Progenitor cell of endocrine pancreas (in vitro differentiated cells): ENCODE measurements around the gene GFI1B. TPM values are rescaled to one million over a fixed set of nuclear protein-coding genes. Genes with fewer than 3 reads are reported as not detected.
A peak's percentile ranks its signal among the peaks of the same experiment; 100 is the strongest.

Experiments
- DNase-seq: peaks from one replicate; pipeline ENCODE4 v3.0.0; 2021; ENCODE audit warnings: low spot score; ENCODE audit not compliant: unreplicated experiment
- H3K27ac Mint-ChIP-seq: 2 replicates; pipeline ENCODE4 v1.8.0; 2021; ENCODE audit warnings: mild to moderate bottlenecking, moderate library complexity, mixed read lengths
- H3K27me3 Mint-ChIP-seq: 2 replicates; pipeline ENCODE4 v1.8.0; 2021; ENCODE audit warnings: mixed read lengths
- H3K36me3 Mint-ChIP-seq: 2 replicates; pipeline ENCODE4 v1.8.0; 2022; ENCODE audit warnings: mixed read lengths; ENCODE audit not compliant: insufficient read depth
- H3K4me1 Mint-ChIP-seq: 2 replicates; pipeline ENCODE4 v1.8.0; 2021; ENCODE audit warnings: low read depth, mixed read lengths
- H3K4me3 Mint-ChIP-seq: 2 replicates; pipeline ENCODE4 v1.8.0; 2021; ENCODE audit warnings: low read depth, mild to moderate bottlenecking, moderate library complexity, mixed read lengths
- H3K9me3 Mint-ChIP-seq: 2 replicates; pipeline ENCODE4 v1.8.0; 2021; ENCODE audit warnings: low read depth, mixed read lengths
- total RNA-seq: library from RNA; stranded (reverse); gene quantifications from 2 replicates; pipeline ENCODE4 v1.2.1, GENCODE V29; 2021
- TF ChIP-seq, protein P1 (sequence below): fragments of 200-600 bp; sonication (generic); IDR thresholded peaks from one replicate; pipeline ENCODE4 v1.5.0; 2021; ENCODE audit warnings: antibody characterized with exemption, mild to moderate bottlenecking; ENCODE audit not compliant: unreplicated experiment

The GFI1B gene
- total RNA-seq, 1 donor from 2014 or later: 0.12 TPM

DNA sequence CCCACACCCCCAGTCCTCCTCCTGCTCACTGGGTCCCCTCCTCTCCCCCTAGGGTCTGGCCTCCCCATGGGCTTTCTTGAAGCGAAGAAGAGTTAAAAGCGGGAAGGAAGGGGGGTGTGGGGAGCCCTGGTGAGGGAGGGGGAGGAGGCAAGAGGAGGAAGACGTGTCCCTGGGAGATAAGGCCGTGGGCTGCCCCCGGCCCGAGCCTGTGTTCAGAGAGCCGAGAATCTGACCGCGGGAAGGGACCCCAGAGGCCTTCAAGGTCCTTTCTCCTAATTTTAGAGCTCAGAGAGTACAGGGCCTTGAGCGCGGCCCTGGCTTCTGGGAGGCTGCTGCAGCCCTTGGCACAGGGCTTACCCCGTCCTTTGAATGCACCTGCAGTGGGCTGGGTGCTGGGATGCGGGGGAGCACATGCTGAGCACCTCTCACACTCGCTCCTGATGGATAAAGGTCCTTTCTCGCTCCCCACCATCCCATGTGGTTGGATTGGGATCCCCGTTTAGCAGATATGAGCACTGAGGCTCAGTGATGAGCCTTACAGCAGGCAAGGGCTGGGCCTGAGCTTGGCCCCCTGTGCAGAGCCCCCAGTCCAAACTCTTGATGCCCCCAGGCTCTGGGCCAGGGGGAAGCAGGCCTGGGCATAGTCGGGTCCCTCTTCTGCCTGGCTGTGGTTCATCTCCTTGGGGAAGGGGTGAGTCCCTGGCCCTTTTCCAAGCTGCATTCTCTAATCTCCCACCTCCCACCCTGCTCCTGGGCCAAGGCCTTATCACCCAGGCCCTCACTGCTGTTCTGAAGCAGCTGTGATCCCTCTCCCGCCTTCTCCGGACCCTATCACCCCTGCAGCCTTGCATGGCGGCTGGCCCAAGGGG is 5.9 kb downstream of the GFI1B start:
- TF ChIP-seq, protein P1, sequence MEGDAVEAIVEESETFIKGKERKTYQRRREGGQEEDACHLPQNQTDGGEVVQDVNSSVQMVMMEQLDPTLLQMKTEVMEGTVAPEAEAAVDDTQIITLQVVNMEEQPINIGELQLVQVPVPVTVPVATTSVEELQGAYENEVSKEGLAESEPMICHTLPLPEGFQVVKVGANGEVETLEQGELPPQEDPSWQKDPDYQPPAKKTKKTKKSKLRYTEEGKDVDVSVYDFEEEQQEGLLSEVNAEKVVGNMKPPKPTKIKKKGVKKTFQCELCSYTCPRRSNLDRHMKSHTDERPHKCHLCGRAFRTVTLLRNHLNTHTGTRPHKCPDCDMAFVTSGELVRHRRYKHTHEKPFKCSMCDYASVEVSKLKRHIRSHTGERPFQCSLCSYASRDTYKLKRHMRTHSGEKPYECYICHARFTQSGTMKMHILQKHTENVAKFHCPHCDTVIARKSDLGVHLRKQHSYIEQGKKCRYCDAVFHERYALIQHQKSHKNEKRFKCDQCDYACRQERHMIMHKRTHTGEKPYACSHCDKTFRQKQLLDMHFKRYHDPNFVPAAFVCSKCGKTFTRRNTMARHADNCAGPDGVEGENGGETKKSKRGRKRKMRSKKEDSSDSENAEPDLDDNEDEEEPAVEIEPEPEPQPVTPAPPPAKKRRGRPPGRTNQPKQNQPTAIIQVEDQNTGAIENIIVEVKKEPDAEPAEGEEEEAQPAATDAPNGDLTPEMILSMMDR: no peak
- Mint-ChIP-seq H3K4me1 (peaks cover 1% of the 10 kb centered on the region), H3K36me3 (no peaks in the 10 kb centered on the region), H3K27me3 (peaks cover 28% of the 10 kb centered on the region), H3K4me3 (no peak overlapping the region), H3K9me3 (no peaks in the 10 kb centered on the region), H3K27ac (no peak overlapping the region)
- no peak for DNase-seq

DNA sequence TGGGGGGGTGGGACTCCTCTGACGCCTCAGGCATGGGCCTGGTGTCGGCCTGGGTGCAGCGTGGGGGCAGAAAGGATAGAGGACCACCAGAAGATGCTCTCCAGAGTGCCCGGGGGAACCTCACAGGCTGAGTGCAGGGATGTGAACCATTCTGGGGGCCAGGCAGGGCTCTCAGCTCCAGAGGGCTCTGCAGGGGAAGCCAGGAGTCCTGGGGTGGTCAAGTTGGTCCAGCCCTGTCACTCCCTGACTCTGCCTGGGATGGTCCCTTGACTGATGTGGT is 6.5 kb downstream of the GFI1B start:
- TF ChIP-seq, protein P1: no peak
- DNase-seq: no peak
- Mint-ChIP-seq H3K36me3 (no peaks in the 10 kb centered on the region), H3K4me3 (no peak overlapping the region), H3K27ac (no peak overlapping the region), H3K9me3 (no peaks in the 10 kb centered on the region), H3K4me1 (peaks cover 1% of the 10 kb centered on the region), H3K27me3 (peaks cover 24% of the 10 kb centered on the region)

DNA sequence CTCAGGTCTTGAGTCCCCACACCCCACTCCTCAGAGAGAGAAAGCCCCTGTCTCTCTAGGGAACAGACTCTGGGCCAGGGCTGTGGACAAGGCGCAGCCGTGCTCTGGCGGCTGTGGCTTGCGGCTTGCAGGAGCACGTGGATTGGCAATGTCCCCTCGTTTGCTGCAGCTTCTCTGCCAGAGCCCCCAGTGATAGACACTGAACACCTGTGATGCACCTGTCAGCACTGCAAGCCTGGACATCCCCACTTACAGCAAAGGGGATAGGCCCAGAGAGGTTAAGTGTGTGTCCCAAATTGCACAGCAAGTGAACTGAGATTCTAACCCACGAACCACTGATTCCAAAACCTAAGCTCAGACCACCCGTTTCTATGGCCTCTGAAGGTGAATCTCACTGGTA is 7.0 kb downstream of the GFI1B start:
- H3K27ac Mint-ChIP-seq: no peak overlapping the region
- H3K4me3 Mint-ChIP-seq: no peak overlapping the region
- no peaks in the 10 kb centered on the region for H3K9me3 Mint-ChIP-seq
- peaks cover 24% of the 10 kb centered on the region for H3K27me3 Mint-ChIP-seq
- TF ChIP-seq, protein P1: no peak
- peaks cover 1% of the 10 kb centered on the region for H3K4me1 Mint-ChIP-seq
- no peak for DNase-seq
- H3K36me3 Mint-ChIP-seq: no peaks in the 10 kb centered on the region

DNA sequence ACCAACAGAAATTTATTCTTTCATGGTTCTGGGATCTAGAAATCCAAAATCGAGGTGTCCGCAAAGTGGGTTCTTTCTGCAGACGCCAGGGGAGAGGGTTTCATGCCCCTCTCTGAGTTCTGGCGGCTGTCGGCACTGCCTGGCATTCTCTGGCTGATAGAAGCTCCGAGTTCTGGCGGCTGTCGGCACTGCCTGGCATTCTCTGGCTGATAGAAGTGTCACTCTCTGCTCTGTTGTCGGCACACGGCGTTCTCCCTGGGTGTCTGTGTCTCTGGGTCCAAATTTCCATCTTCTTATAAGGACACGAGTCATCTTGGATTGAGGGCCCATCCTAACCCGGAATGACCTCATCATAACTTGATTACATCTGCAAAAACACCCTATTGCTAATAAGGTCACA is 7.6 kb downstream of the GFI1B start:
- peak overlapping the region; percentile 23 for H3K27ac Mint-ChIP-seq
- peaks cover 19% of the 10 kb centered on the region for H3K27me3 Mint-ChIP-seq
- DNase-seq: no peak

DNA sequence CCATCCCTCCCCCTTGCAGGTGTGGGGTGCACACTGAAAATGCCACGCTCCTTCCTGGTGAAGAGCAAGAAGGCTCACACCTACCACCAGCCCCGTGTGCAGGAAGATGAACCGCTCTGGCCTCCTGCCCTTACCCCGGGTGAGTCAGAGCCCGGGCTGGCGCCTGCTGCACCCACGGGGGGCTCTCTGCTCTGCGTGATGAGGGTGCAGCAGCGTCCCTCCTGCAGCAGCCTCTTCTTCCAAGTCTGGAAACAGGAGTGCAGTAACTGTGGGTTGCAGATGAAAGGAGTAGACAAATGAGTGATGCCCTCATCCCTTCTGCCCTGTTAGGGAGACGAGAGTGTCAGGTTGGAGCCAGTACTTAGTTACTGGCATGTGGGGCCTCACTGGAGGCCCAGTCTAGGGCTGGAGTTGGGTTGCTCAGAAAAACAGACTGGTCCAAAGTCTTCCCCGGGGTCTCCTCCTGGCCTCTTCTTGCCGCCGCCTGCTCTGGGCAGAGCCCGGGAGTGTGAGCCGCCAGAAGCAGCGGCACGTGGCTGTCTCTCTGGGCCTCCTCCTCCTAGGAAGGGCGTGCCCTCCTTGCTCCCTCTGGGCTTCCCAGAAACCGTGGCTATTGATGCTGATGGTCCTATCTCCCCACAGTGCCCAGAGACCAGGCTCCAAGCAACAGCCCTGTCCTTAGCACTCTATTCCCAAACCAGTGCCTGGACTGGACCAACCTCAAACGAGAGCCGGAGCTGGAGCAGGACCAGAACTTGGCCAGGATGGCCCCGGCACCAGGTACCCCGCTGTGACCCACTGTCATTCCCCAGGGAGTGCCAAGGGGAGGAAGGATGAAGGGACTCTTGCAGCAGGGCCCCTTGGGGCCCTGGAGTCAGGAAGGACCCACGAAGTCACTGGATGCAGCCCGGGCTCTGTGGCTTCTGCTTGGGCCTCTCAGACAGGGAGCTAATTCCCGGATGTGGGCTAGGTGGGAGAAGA is 8.4 kb downstream of the GFI1B start:
- H3K36me3 Mint-ChIP-seq: no peaks in the 10 kb centered on the region
- TF ChIP-seq, protein P1: no peak
- DNase-seq: no peak
- peaks cover 1% of the 10 kb centered on the region for H3K4me1 Mint-ChIP-seq
- H3K9me3 Mint-ChIP-seq: no peaks in the 10 kb centered on the region
- H3K4me3 Mint-ChIP-seq: no peak overlapping the region
- H3K27me3 Mint-ChIP-seq: peaks cover 24% of the 10 kb centered on the region
- H3K27ac Mint-ChIP-seq: no peak overlapping the region

More for the DNA sequence above, 7.6 kb downstream of the GFI1B start:
- Mint-ChIP-seq H3K36me3 (no peaks in the 10 kb centered on the region), H3K4me1 (peaks cover 1% of the 10 kb centered on the region), H3K9me3 (no peaks in the 10 kb centered on the region), H3K4me3 (no peak overlapping the region)
- TF ChIP-seq, protein P1: no peak
